CD14-positive monocyte (primary cell): ENCODE measurements around the gene SLC7A10. TPM values are rescaled to one million over a fixed set of nuclear protein-coding genes. Genes with fewer than 3 reads are reported as not detected.

Experiments used
- DNase-seq, 3 donors: peaks; one replicate each; pipeline ENCODE4 v3.0.0-alpha.2; 2011 to 2022
- H2AFZ ChIP-seq: 2 replicates; pipeline ENCODE4 v1.6.0; 2012; ENCODE audit warnings: mild to moderate bottlenecking, low read depth, low read length, inconsistent platforms; ENCODE audit not compliant: insufficient read depth, poor library complexity, severe bottlenecking
- H3K27ac ChIP-seq, 2 donors: 1 replicate in 1 of 2; 2 replicates in 1 of 2; pipeline ENCODE4 v1.5.1; 2012 to 2013; ENCODE audit warnings: low read length in 2 of 2, control low read depth in 1 of 2, inconsistent platforms in 1 of 2, low read depth in 1 of 2, mild to moderate bottlenecking in 1 of 2
- H3K27me3 ChIP-seq, 2 donors: one replicate each; pipeline versions ENCODE4 v1.6.0 to v1.6.1; 2011 to 2013; ENCODE audit warnings: low read length in 2 of 2; ENCODE audit not compliant: control insufficient read depth in 2 of 2, insufficient read depth in 2 of 2
- H3K36me3 ChIP-seq, 2 donors: replicated peaks in 1 of 2; 1 replicate in 1 of 2; 2 replicates in 1 of 2; pipeline versions ENCODE4 v1.5.1 to v1.6.1; 2012 to 2013; ENCODE audit warnings: low read length in 2 of 2, control low read depth in 1 of 2, inconsistent platforms in 1 of 2, mild to moderate bottlenecking in 1 of 2; ENCODE audit not compliant: insufficient read depth in 2 of 2, control insufficient read depth in 1 of 2
- H3K4me1 ChIP-seq, 2 donors: 1 replicate in 1 of 2; 2 replicates in 1 of 2; pipeline versions ENCODE4 v1.5.1 to v1.6.1; 2012 to 2013; ENCODE audit warnings: low read length in 2 of 2, control low read depth in 1 of 2, inconsistent platforms in 1 of 2, mild to moderate bottlenecking in 1 of 2, moderate library complexity in 1 of 2; ENCODE audit not compliant: insufficient read depth in 2 of 2, control insufficient read depth in 1 of 2
- H3K4me2 ChIP-seq: replicated peaks from 2 replicates; pipeline ENCODE3; 2012; ENCODE audit warnings: low read length, moderate library complexity, mild to moderate bottlenecking; ENCODE audit not compliant: poor library complexity, severe bottlenecking; ENCODE audit errors: extremely low read depth
- H3K4me3 ChIP-seq, 3 experiments: fragments of 200-600 bp in 1 of 3; sonication (generic) in 1 of 3; replicated peaks in 1 of 3; 1 replicate in 2 of 3; 2 replicates in 1 of 3; pipeline ENCODE4 v1.5.1; 2011 to 2013; ENCODE audit warnings: low read length in 3 of 3, mild to moderate bottlenecking in 3 of 3, control low read depth in 2 of 3, low read depth in 2 of 3, inconsistent platforms in 1 of 3, moderate library complexity in 1 of 3
- H3K79me2 ChIP-seq: 2 replicates; pipeline ENCODE4 v1.6.0; 2012; ENCODE audit warnings: mild to moderate bottlenecking, control low read depth, inconsistent platforms, low read length, moderate library complexity; ENCODE audit not compliant: insufficient read depth
- H3K9ac ChIP-seq: 2 replicates; pipeline ENCODE4 v1.6.0; 2017; ENCODE audit warnings: low read length, mild to moderate bottlenecking; ENCODE audit not compliant: insufficient read depth, poor library complexity, severe bottlenecking
- H3K9me3 ChIP-seq, 2 donors: replicated peaks in 1 of 2; 1 replicate in 1 of 2; 2 replicates in 1 of 2; pipeline versions ENCODE4 v1.5.1 to v1.6.1; 2012 to 2013; ENCODE audit warnings: low read length in 2 of 2, control low read depth in 1 of 2; ENCODE audit not compliant: control insufficient read depth in 1 of 2, insufficient read depth in 1 of 2
- H4K20me1 ChIP-seq: 2 replicates; pipeline ENCODE4 v1.6.0; 2012; ENCODE audit warnings: mild to moderate bottlenecking, low read length, control low read depth, moderate library complexity; ENCODE audit not compliant: insufficient read depth
- H3K27ac Mint-ChIP-seq, 7 donors: one replicate each; pipeline ENCODE4 v1.8.0; 2020; ENCODE audit warnings: mild to moderate bottlenecking in 7 of 7, mixed read lengths in 7 of 7, moderate library complexity in 6 of 7, inconsistent platforms in 2 of 7
- H3K27me3 Mint-ChIP-seq, 3 donors: one replicate each; pipeline ENCODE4 v1.8.0; 2021 to 2022; ENCODE audit warnings: low read depth in 3 of 3, mild to moderate bottlenecking in 3 of 3, mixed read lengths in 3 of 3, moderate library complexity in 3 of 3, inconsistent platforms in 1 of 3
- H3K36me3 Mint-ChIP-seq, 2 donors: one replicate each; pipeline ENCODE4 v1.8.0; 2020; ENCODE audit warnings: mixed read lengths in 2 of 2, inconsistent platforms in 1 of 2, mild to moderate bottlenecking in 1 of 2
- H3K4me1 Mint-ChIP-seq: one replicate; pipeline ENCODE4 v1.8.0; 2020; ENCODE audit warnings: mild to moderate bottlenecking, mixed read lengths
- H3K4me3 Mint-ChIP-seq, 2 donors: one replicate each; pipeline ENCODE4 v1.8.0; 2020; ENCODE audit warnings: mild to moderate bottlenecking in 2 of 2, mixed read lengths in 2 of 2, moderate library complexity in 1 of 2
- H3K9me3 Mint-ChIP-seq, 7 donors: one replicate each; pipeline ENCODE4 v1.8.0; 2020 to 2022; ENCODE audit warnings: mixed read lengths in 7 of 7, mild to moderate bottlenecking in 6 of 7, moderate library complexity in 6 of 7, inconsistent platforms in 2 of 7
- WGBS: methylation state at CpG from one replicate; pipeline ENCODE4 v1.1.5; 2013; ENCODE audit warnings: missing lambda C conversion rate; ENCODE audit not compliant: insufficient coverage; 5-methylcytosine and 5-hydroxymethylcytosine counted together
- intact Hi-C, 2 donors: fragments of 100-400 bp; cut with micrococcal nuclease; formaldehyde crosslinking; loops; one replicate each; pipeline versions ENCODE4 v1.15.0 to v1.15.1; 2023
- polyA plus RNA-seq, 3 donors: library from polyadenylated mRNA; depleted of rRNA in 1 of 3; unstranded in 2 of 3; stranded (reverse) in 1 of 3; fragments of 300-500 nt in 2 of 3; fragments of >200 nt in 1 of 3; fragmentation: Illumina TruSeq in 2 of 3; gene quantifications; 1 replicate in 2 of 3; 2 replicates in 1 of 3; pipeline ENCODE4 v1.2.3, GENCODE V29; 2012 to 2021
- TF ChIP-seq, protein P1 (sequence below): fragments of 200-600 bp; IDR thresholded peaks from one replicate; pipeline ENCODE4 v1.8.0; 2022; ENCODE audit warnings: antibody characterized with exemption, mild to moderate bottlenecking

The SLC7A10 gene
- polyA plus RNA-seq, 3 donors: 0.52 TPM; not detected in 2

- Histone ChIP-seq H3K36me3 (peaks cover 3 to 4% of the 10 kb centered on the region in 2 donors), H3K79me2 (no peaks in the 10 kb centered on the region), H3K27me3 (no peaks in the 10 kb centered on the region), H3K27ac (no peak overlapping the region), H2AFZ (no peak overlapping the region), H3K4me2 (no peak overlapping the region), H3K4me1 (peaks cover 10 to 13% of the 10 kb centered on the region in 2 donors), H3K4me3 (no peak overlapping the region), H3K9me3 (no peaks in the 10 kb centered on the region), H3K9ac (no peak overlapping the region), H4K20me1 (no peaks in the 10 kb centered on the region)
- WGBS: 94% methylated on average over 29 of the region's 30 CpGs
- TF ChIP-seq, protein P1, sequence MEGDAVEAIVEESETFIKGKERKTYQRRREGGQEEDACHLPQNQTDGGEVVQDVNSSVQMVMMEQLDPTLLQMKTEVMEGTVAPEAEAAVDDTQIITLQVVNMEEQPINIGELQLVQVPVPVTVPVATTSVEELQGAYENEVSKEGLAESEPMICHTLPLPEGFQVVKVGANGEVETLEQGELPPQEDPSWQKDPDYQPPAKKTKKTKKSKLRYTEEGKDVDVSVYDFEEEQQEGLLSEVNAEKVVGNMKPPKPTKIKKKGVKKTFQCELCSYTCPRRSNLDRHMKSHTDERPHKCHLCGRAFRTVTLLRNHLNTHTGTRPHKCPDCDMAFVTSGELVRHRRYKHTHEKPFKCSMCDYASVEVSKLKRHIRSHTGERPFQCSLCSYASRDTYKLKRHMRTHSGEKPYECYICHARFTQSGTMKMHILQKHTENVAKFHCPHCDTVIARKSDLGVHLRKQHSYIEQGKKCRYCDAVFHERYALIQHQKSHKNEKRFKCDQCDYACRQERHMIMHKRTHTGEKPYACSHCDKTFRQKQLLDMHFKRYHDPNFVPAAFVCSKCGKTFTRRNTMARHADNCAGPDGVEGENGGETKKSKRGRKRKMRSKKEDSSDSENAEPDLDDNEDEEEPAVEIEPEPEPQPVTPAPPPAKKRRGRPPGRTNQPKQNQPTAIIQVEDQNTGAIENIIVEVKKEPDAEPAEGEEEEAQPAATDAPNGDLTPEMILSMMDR: no peak
- H3K36me3 Mint-ChIP-seq: peaks cover 0 to 7% of the 10 kb centered on the region in 2 donors
- H3K4me3 Mint-ChIP-seq: no peak overlapping the region
- intact Hi-C loops: no loop called here
- peaks cover 10% of the 10 kb centered on the region for H3K4me1 Mint-ChIP-seq
- peaks cover 0 to 2% (median 0%) of the 10 kb centered on the region in 3 donors for H3K27me3 Mint-ChIP-seq
- no peak for DNase-seq
- peak overlapping the region in 1 of 7 donors; percentile 68 for H3K27ac Mint-ChIP-seq
- H3K9me3 Mint-ChIP-seq: no peaks in the 10 kb centered on the region
These were observed 13.0 kb downstream of the SLC7A10 start for GRCh38 chr19:33212436-33213172.

- DNase-seq: no peak
- TF ChIP-seq, protein P1: no peak
- H3K9me3 ChIP-seq: no peaks in the 10 kb centered on the region
- Mint-ChIP-seq H3K36me3 (peaks cover 0 to 10% of the 10 kb centered on the region in 2 donors), H3K4me3 (no peak overlapping the region), H3K9me3 (no peaks in the 10 kb centered on the region), H3K4me1 (peaks cover 10% of the 10 kb centered on the region), H3K27me3 (peaks cover 0 to 1% (median 0%) of the 10 kb centered on the region in 3 donors), H3K27ac (no peak overlapping the region)
- H3K4me1 ChIP-seq: peaks cover 12 to 13% of the 10 kb centered on the region in 2 donors
- H3K36me3 ChIP-seq: peaks cover 10% of the 10 kb centered on the region in 2 donors
- H3K4me3 ChIP-seq: no peak overlapping the region
- H2AFZ ChIP-seq: no peak overlapping the region
- H3K79me2 ChIP-seq: no peaks in the 10 kb centered on the region
- H3K9ac ChIP-seq: no peak overlapping the region
- H4K20me1 ChIP-seq: no peaks in the 10 kb centered on the region
- H3K4me2 ChIP-seq: no peak overlapping the region
- intact Hi-C loops: no loop called here
- 77% methylated on average over 16 of the region's 17 CpGs for WGBS
- no peaks in the 10 kb centered on the region for H3K27me3 ChIP-seq
- H3K27ac ChIP-seq: no peak overlapping the region
These were observed 13.7 kb downstream of the SLC7A10 start for GRCh38 chr19:33211794-33212435.
